NOMO-1 treated with DMSO at 0.1 percent for 48 hours (cell line): Measurements from ENCODE around the gene ERICH6.
A peak's percentile ranks its signal among the peaks of the same experiment; 100 is the strongest.

Experiments
- DNase-seq: peaks from one replicate; lab custom pipeline; 2025; ENCODE audit not compliant: unreplicated experiment; lab: John Stamatoyannopoulos, UW

The ERICH6 gene

DNA sequence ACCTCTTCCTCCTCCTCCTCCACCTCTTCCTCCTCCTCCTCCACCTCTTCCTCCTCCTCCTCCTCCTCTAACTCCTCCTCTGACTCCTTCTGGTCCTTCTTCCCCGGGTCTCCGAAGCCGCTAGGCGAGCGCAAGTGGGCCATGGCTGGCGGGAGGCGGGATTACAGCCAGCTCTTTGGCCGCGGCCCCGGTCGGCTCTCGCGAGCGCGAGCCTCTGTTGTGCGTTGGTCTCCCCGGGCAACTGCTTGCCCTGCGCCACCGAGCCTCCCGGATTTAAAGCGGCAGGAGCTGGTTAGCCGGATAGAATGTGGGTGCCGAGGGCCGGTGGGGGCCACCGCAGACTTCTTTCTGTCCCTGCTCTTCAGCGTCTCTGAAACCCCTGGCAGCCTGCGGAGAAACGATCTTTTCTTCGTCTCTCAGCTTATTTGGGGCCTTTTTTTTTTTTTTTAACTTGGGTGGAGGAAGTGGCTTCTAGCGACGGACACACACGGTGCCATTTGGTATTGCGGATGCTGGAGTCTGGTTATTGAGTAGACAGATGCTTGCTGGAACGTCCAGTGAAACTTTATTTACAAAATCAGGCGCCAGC lies at the start of gene ERICH6:
ERICH6 (minus strand) TSS at position 165 of the 589 bp plus-strand sequence; CDS start at position 143, 22 bp downstream.
- DNase-seq: peak; percentile 96

DNA sequence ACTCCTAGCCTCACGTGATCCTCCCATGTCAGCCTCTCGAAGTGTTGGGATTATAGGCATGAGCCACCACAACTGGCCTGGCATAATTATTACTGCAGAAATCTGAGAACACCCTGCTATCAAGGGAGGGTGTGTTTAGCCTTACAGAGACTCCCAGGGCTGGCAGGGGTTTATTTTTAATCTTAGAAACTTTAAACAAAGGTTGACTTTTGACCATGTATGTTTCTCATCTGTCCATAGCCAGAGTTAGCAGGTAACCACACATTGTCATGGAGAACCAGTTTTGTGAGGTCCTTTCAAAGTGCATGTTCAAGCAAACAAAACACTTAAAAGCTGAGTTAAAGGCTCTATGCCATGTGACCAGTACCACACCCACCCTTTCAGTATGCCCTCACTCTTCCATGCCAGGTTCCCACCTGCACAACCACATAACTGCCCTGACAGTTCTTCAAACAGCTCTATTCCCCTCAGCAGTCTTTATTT lies 48.1 kb upstream of the ERICH6 start:
- no peak for DNase-seq

DNA sequence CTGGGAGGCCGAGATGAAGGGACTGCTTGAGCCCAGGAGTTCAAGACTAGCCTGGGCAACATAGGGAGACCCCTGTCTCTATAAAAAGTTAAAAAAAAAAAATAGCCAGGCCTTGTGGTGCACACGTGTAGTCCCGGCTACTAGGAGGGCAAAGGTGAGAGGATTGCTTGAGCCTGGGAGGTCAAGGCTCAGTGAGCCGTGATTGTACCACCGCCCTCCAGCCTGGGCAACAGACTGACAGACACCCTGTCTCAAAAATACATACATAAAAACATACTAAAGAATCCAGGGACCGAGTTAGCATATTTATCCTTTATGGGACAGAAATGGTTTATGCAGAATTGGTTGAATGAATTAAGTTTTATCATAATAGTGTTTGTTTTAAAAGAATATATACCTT lies 45.5 kb upstream of the ERICH6 start:
- no peak for DNase-seq

DNA sequence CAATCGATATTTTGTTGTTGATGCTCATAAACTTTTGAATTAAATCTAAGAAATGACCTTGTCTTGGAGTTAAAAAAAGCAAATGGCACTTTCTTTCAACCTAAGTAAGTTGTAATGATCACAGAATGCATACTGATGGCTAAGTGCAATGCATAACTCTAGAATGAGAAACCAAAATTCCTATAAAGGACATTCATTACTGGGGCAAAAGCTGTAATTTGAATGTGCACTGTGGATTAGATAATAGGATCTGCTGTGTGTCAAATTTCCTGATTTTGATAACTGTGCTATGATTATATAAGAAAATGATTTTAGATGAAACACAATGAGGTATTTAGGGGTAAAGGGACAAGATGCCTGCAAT lies 44.9 kb upstream of the ERICH6 start:
- no peak for DNase-seq

DNA sequence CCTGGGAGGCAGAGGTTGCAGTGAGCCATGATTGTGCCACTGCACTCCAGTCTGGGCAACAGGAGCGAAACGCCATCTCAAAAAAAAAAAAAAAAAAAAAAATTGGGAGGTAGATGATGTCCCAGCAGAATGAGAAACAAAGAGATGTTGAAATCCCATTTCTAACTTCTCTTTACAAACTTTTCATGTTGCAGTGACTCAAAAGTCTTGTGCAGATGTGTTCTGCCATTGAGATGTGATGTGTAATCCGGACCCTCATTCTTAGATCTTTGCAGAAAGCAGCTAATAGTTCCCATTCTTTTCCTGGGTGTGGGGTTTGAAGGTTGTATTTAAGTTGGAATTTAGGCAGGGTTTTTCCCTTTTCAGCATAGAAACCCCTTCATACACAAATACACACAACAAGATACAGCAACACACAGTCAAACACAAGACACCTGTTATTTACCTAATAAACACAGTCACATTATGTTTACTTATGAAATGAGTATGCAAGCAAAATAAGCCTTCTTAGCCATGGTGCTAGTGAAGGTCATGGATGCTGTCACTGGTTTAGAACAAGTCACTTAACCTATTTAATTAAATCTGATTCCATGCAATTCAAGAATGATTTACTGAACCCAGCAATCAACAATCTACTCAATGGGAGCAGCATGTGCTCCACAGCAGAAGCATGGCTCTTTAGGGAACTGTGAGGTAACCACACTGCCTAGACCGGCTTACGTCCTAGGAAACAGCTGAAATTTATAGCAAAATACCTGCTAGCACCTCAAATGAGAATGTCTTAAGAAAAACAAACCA lies 44.4 kb upstream of the ERICH6 start:
- peak; percentile 27 for DNase-seq

DNA sequence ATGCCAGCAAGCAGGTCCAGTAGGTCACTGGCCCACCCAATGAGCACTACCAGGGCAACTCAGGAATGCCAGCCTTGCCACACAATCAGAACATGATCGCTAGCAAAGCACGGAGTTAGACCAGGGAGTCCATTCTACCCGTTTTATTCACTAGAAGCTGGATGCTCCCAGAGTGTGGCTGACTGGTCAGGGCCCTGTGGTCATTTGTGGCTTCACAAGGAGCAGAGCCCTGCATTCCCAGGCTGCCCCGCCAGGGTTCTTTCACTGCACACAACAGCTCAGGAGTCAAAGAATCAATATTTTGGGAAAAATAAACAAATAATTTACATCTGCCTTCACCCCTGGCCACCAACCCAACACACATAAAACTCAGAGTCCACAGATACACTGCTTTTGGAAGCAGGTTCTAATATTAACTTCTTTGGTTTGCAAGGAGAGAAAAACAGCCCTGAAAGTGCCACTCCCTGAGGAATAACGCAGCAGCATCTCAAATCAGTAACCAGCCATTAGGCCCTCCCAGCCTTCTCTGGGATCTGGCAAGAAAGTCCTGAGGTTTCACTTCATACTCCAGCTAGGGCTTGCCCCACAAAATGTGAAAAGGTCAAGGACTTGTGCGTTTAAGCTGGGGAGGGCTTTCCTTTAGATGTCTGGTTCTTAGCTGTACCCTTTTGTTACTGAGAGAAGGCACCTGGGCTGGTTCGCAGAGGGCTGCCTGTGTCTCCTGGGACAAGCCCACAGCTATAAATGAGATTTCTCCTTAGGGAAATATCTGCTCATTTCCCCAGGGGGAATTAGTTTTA lies 43.3 kb upstream of the ERICH6 start:
- DNase-seq: no peak

DNA sequence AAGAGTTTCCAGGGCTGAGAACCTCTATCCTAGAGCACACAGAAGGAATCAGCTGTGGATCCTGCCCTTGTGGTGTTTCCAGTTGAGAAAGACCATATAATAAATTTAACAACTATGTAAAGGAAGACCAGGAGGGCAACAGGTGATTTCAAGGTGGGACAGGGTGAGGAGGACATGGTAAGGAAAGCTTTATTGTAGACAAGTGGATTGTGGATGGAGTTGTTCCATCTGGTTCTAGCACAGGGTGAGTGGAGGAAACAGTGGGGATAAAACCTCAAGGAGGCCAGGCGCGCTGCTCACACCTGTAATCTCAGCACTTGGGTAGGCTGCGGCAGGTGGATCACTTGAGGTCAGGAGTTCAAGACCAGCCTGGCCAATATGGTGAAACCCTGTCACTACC lies 42.1 kb upstream of the ERICH6 start:
- DNase-seq: no peak

DNA sequence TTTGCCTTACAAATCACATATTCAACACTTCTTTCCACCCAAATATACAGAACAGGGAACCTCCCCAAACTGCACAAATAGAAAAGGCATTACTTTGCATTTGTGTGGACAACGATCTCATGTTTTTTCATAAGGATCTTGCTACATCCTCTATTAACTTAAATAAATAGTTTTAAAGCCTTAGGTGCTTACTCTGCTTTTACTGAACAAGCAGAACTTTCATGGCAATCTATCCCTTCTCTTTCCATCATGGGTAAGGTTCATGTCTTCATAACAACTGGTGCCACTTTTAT lies 41.1 kb upstream of the ERICH6 start:
- DNase-seq: no peak

DNA sequence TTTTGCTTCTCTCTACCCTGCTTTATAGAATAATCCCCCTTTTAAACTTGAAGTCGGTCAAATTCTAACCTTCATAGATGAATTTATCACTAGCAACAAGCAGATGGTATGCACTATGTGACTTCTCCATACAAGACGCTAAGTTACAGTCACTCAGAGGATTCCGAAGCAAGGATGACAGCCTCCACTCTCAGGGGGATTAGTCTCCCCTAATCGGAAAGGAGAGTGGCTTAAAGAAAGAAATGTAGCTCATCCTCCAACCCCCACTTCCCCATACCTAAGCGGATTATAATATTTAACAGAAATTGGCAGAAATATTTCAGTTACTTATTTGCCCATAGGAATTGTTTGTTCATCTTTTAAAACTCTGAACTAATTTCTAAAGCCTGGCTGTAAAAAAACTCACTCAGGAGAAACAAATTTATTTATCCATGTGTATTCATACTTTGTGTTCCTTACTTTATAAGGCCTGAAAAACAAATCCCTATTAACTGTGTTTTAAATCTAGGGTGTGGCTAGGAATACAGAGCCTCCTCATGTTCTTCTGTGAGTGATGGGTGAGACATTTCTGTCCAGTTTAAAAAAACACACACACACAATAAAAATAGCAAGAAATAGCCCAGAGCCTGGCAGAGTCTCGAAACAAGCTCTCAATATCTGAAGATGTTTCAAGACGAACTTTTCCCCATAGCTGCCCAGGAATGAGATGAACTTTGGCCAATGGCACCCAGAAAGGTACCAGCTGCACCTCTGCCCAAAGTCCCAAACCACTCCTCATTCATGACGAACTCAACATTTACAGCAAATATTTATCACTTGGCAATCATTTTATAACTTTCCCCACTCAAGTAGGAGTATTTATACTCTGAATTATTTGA lies 40.6 kb upstream of the ERICH6 start:
- DNase-seq: no peak

DNA sequence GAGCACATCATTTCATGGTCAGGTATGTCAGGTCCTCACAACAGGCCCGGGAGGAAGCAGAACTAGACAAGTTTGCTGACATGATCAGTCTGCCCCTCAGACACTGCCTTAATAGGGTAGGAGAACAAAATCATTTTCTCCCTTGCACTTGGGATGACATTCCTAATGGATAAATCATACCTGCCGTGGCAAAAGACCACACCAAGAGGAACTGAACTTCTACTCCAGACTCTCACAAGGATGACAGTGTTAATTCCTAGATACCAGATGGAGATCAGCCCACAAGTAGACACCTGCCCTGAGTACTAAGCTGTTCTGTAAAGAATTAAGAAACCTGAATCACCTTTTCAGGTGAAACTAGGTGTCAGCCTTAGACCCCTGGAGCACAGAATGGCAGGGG lies 39.8 kb upstream of the ERICH6 start:
- no peak for DNase-seq

DNA sequence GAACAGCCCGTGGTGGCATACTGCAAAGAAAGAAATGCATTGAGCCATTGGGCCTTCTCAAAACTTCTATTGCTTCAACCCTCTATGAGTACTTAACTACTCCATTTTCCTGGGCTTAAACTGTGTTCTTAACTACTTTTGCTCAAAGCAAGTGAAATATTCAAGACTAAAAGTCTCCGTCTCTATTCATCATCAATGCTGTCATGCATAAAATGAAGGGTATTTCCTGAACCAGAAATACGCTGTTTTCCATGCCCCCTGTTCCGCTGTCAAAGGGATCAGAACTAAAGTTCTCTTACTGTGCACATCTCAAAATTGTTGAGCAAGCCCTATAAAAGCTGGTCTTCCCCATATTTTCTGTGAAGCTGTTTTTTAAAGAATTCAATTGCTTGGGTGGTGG lies 39.0 kb upstream of the ERICH6 start:
- DNase-seq: no peak

DNA sequence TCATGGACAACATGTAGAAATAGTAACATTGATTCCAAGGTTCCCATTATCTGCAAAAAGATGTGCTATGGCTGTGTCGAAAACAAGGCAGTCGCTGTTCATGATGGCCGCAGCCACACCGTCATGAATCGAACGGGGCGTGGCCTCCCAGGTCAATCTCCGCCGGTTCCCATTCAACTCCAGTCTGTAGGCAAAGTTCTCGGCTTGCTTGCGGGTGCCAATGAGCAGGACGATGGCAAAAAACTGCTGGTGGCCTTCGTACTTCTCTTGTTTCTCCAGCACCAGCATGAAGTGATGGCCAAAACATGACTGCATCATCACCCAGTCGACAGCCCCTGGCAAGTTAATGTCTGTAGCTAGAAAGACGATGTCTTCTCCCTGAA lies 38.4 kb upstream of the ERICH6 start:
- DNase-seq: no peak

DNA sequence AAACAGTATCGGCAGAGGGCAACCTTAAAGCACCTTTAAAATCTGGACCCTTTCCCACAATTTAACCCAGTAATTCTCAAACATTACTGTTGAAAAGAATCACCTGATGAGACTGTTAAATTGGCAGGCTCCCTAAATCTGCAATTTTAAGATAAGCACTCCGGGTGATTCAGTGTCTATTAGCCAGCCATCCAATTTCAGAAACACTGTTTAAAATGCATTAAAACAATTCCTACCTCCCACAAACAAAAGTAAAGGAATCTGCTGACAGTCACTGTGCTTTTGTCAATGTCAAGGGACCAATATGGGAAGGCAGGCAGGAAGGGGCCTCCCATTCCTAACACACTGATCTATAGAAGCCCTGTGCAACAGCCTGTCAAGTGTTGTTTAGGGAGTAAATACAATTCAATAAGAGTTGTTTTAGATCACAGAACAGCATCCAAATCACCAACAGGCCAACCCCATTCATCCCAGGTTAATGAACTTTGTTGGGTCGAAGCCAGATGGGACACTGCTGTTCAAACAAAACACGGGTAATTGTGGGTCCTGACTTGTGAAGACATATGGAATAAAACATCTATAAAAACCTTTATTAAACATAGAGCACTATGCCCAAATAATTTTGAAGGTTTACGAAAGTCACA lies 37.9 kb upstream of the ERICH6 start:
- DNase-seq: no peak

DNA sequence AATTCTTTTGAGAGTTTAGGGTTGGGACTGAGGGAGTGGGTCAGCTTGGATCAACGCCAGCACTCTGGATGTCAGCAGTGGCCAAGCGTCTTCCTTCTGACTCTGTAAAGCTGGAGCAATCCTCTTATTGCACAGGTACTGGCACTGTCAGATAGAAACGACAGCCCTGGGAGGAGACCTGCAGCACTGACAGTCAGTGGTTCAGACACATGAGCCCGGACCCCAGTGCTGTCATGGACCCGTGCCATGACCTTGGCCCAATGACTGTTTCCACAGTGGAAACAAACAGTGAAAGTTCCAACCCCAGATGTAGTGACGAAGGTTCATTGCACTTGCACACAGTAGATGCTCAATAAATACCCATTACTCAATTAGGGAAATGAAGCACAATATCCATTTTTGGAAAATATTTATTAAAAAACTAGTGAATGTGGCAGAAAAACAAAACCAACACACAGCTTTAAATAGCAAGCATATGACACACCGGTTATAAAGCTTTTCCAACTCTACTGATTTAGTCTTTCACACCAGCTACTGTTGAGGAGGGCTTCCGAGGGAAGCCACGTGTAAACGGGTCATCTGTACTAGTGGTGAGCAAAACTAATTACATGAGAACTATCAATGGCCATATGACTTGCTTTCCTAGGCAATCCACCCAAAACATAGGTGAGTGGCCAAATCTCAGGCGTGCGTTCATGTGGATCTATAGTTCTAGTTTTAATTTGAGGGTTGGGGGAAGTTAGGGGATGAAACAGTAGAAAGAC lies 37.2 kb upstream of the ERICH6 start:
- no peak for DNase-seq

DNA sequence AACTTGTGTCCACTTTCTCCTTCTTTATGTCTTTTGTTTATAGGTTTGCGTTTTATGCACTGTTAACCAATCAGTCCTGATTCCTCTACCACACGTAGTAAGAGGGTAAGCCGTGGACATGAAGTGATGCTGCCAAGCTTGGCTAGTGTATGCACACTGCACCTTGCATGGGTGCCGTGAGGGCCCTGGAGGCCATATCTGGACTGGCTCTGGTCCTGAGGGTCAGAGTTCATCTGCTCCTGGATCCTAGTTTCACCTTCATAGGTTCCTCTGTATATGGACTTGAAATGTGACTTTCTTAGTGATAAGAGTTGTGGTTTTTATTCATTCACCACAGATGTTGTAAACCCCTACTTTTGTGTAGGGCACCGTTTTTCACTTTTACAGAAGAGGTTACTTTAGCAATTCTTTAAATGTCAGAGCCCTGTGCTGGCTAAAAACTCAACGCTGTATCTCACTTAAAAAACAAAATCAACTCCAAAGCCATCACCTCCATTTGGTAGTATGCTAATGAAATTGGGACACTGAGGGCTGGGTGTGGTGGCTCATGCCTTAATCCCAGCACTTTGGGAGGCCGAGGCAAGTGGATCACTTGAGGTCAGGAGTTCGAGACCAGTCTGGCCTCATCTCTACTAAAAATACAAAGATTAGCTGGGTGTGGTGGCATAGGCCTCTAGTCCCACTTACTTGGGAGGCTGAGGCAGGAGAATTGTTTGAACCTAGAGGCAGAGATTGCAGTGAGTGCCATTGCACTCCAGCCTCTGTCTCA lies 36.3 kb upstream of the ERICH6 start:
- DNase-seq: no peak

DNA sequence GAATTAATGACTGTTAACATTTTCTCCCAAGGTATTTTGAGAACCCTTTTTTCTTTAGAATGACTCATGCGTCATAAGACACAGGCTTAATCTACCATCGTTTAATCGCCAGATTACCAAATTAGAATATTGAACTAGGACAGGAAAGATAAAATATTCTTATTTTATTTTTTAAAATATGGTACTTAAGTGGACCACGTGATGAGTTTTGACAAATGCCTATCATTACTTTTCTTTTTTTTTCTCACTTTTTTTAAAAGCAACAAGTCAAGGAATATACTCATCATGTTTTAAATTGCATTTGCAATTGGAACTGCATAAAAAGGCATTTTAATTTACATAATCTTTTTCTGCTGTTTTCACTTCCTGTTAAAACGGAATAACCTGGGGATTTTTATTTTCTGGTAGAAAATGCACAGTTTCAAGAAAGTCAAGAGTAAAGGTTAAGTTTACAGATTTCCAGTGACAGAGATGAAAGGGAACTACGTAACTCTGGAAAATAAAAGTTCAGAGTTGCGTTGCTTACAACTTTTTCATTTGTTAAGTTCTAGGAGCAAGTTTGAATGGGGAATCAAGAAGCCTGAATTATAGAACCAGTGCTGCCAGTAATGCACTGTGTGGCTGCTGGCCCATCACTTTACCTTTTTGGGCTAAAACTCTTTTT lies 35.6 kb upstream of the ERICH6 start:
- DNase-seq: peak; percentile 8

DNA sequence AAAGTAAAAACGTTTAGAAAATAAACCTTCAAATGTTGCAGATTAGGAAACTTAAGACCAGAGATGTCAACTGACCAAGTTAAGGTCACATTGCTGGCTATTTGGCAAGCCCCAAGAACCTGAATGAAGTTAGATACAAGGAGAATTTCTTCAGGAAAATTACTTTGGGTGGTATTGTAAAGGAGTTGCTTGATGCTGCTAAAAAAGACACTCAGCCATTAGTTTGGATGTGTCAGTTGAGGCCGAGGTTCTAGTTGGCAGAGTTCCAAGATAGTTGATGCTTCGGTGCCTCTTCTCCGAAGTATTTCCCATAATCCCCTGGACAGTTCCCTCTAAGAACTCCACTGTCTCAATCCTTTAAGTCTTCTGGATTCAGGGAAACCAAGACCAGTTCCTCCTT lies 35.0 kb upstream of the ERICH6 start:
- no peak for DNase-seq

DNA sequence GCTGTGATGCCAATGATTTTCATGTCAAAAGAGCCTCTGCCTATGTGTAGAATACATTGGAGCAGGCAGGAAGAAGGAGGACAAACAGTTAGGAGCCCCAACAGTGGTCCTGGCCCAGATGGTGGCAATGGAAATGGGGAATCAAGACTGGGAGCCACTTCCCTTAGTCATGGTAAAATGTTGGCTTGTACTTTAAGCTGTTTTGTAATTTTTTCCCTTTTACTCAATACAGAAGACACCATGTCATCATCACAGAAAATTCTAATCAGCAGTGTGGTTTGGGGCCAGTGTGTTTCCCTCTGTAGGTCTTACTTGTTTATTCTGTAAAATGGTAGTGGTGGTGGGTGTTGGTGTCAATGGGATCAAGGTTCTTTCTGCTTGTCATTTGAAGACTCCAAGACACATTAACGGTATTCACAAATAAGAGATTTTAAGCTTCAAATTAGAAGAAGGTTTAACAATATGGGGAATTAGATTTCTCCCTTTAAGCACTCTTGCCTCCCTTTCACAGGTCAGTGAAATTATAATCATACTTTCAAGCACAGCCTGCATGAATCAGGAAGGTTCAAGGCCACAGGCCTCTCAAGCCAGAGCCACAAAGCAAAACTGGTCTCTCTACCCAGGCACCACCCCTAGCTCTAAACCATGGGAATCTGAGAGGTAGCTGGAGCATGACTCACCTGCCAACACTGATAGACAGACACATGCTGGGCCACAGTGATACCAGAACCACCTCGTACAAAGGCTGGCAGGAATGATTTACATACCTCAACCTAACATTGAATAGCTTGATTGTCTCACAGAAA lies 34.4 kb upstream of the ERICH6 start:
- peak; percentile 25 for DNase-seq
